HG03354 (cell line): Measurements from ENCODE around the gene WDFY4.

Experiments used
- ATAC-seq: cut with Tn5 transposase; IDR thresholded peaks from one replicate; pipeline ENCODE4 v1.9.1; 2021; ENCODE audit warnings: mild to moderate bottlenecking; ENCODE audit not compliant: unreplicated experiment, poor library complexity, severe bottlenecking

Gene WDFY4

GRCh38 chr10:48834189-48834965 is 149.7 kb downstream of the WDFY4 start:
- no peak for ATAC-seq

- ATAC-seq, result no peak
Measured at GRCh38 chr10:48835781-48836180, 151.1 kb downstream of the WDFY4 start.

DNA sequence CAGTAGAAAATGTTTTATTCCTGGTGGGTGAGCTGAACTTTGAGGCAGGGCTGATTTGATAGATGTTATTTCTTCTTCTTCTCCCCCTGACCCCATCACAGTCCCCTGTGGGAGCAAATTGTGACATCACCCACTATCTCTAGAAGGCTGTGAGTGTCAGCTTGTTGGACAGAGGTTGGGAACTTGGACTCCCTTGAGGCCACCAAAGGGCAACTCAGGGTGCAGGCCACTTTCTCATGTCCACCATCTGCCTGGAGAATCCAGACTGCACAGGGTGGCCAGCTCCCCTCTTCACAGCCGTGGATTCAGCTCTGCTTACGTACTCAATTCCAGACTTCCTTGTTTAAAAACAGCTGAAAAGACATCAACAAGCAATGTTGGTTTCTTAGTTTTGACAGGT is 151.9 kb downstream of the WDFY4 start:
- no peak for ATAC-seq

DNA sequence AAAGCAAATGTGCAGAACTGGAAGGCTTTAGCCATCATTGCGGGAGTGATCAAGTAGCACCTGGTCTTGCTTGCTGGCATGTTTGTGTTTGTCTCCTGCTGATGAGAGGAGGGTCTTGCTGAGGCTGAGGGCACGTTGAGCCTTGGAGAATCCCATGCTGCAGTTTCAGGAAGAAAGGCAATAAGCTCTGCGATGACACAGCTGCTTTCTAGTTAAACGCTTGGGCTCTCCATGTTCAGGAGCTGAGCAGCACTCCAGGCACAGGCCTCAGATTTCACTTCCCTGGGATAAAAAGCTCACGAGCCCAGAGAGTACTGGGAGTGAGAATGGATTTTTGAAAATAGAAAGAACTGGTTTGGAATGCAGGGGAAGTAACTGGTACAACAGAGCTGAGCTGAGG is 154.2 kb downstream of the WDFY4 start:
- ATAC-seq, result no peak

GRCh38 chr10:48839809-48840679 is 155.4 kb downstream of the WDFY4 start:
- ATAC-seq, result no peak

GRCh38 chr10:48842231-48842630 is 157.6 kb downstream of the WDFY4 start:
- no peak for ATAC-seq

GRCh38 chr10:48843198-48843597 is 158.5 kb downstream of the WDFY4 start:
- no peak for ATAC-seq

- no peak for ATAC-seq
Measured at GRCh38 chr10:48844616-48845015, 159.9 kb downstream of the WDFY4 start.

GRCh38 chr10:48845512-48845911 is 160.8 kb downstream of the WDFY4 start:
- no peak for ATAC-seq

GRCh38 chr10:48847691-48848090 is 163.0 kb downstream of the WDFY4 start:
- no peak for ATAC-seq

GRCh38 chr10:48856855-48857254 is 172.2 kb downstream of the WDFY4 start:
- ATAC-seq, result no peak

DNA sequence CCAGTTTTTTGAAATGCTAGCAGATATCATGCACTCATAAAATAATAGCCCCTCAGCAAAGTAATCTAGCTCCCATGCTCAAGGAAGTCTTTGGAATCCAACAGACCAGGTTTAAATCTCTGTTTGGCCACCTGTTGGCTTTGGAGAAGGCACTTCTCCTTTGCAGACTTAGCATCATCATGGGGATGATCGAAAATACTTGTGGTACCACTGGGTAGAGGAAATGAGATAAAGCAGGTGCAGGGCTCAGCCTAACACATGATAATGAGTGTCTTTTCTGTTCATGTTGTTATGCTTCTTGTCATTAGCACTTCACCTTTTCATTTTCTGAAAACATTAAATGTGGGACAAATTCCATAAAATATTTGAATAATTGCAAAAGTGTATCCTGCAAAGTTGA is 187.6 kb downstream of the WDFY4 start:
- no peak for ATAC-seq

- ATAC-seq, result no peak
Measured at GRCh38 chr10:48878091-48878490, 193.4 kb downstream of the WDFY4 start.

DNA sequence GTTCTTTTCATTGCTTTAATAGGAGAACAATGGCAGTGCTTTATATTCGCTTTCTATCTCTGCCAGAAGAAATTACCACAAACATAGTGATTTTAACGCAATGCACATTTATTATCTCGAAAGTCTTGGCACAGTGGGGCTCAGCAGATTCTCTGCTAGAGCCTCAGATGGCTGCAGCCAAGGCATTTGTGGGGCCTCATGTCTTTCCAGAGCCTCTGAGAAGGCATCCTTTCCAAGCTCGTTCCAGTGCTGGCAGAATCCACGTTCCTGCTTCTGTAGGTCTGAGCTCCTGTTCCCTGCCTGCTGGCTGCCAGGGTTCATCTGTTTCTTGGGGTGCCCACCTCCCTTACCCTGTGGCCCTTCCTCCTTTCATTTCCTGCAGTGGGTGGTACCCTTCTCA is 194.8 kb downstream of the WDFY4 start:
- no peak for ATAC-seq

DNA sequence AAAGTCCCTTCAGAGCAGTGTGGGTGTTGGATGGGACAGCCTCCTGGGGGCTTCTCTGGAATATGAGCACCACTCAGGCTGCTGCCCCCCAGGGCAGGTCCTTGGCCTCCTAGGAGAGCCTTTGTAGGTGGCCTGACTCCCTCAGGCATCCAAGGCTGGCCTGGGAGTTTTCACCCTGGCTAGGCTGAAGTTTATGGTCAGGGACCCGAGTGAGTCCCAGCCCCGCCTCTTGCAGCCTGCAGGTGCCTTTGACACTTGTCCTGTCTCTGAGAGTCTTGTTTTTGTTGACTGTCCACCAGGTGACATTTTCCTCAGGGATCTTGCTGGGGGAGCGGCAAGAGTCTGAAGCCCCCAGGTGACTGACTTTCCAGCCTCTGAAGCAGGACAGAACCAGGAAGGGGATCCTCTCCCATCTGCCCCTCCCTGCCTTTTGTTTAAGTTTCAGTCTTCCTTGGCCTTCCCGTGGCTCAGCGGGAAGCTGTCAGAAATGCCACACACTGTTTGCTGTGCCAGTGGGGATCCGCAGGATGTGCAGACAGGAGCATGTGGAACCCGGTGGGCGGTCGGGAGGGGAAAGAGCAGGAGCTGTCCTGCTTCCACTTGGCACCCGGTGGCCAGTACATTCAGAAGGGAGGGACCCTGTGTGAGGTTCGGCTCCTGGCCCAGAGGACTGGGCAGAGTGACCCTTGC is 195.5 kb downstream of the WDFY4 start:
- ATAC-seq, result no peak

DNA sequence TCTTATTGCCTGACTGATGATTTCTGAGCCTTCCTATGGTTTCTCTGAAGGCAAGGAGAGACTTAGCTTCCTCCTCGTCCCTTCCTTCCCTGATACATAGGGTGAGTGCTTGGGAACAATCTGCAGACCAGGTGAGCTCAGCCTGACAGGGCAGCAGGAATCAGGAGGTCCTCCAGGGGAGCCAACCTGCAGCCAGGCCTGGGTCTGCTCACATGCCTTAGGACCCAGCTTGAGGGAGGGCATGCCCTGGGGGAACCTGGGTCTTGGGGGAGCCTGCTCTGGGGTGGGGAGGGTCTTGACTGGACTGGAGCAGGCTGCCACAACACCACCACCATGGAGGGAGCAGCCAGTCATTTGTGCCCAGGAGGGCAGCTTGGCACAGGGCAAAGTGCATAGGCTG is 197.3 kb downstream of the WDFY4 start:
- no peak for ATAC-seq

DNA sequence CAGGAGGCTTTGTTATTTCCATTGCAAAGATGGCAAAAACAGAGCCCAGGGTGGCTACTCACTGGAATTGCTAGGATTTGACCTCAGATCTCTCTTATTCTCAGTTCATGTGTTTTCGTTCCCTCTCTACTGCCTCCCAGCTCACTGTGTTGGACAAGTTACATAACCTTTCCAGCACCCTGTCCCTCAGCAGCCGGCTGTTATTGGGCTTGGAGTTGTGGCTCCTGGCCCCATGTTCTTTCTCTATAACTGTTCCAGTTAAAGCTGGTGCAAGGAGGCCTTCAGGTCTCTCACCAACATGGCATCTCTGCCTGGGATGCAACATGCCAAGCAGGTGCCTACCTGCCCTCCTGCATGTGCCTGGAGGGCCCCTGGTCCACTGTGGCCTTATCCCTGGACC is 198.2 kb downstream of the WDFY4 start:
- ATAC-seq, result no peak

- no peak for ATAC-seq
Measured at GRCh38 chr10:48883701-48884100, 199.0 kb downstream of the WDFY4 start.

DNA sequence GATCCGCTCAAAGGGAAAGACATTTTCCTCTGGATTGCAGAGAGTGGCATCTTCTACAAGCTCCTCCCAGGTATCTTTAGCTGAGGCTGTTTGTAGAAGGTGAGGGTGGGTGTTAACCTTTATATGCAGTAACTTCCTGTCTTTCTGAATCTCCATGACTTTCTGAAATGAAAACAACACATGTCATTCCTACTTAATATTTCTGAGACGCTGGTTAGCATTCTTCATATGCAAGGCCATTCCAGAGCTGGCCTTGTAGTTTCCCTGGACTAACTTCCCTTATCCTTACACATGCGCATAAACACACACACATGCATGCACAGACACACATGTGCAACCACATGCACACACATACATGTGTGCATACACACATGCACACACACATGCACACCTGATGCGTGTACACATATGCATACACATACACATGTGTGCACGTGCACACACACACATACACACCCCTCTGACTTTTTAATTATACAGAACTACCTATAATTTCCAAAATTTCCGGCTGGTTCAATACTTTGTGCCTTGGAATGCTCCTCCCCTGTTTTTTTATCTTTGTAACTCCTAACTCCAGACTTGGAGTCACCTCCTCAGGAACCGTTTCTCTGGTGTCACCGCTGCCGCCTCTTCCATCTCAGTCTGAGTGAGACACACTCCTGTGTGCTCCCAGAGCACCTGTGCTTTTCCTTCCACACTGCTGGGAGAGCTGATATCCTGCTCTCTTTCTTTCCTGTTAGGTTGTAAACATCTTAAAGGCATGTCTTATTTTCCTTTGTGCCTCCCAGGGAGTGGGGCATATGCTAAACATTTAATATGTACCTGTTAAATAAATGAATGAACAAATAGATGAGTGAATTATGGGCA is 199.7 kb downstream of the WDFY4 start:
- no peak for ATAC-seq

DNA sequence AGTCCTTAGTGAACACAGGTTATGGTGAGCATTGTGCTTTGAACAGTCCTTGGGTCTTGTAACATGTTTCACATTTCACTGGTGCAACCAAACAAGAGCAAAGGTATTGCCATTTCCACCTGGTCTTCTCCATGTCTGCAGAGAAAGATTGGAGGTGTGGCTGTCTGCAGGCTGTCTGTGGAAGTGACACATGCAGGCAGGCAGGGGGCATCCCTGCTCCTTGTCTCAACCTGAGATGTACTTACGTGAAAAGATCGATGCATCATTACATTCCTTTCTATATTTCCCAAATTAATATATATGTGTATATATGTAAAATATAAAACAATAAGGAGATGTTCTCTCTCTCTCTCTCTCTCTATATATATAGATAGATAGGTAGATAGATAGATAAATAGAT is 200.7 kb downstream of the WDFY4 start:
- no peak for ATAC-seq
